HG03103 (cell line): ENCODE data around the gene TGFA.

Experiments
- ATAC-seq: cut with Tn5 transposase; IDR thresholded peaks from one replicate; pipeline ENCODE4 v1.9.1; 2021; ENCODE audit warnings: low read depth; ENCODE audit not compliant: unreplicated experiment

Gene TGFA

DNA sequence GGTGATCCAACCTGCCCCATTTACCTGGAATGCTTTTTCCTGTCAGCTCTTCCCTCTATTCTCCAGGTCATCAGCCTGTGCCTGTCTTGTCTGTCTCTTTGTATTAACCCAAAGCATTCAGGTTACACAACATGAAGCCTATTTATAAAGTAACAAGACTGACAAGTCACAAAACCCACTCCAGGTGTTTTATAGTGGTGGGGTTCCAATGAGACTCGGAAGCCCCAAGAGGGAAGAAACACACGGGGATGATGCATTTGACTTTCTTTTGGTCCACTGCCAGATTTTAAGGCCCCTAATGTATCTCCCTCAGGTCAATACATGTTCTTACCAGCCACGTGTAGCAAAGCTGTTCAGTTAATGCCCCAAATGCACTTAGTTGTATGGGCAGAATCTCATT is 27.5 kb downstream of the TGFA start:
- no peak for ATAC-seq

- no peak for ATAC-seq
Measured at GRCh38 chr2:70525032-70525431, 28.6 kb downstream of the TGFA start.

DNA sequence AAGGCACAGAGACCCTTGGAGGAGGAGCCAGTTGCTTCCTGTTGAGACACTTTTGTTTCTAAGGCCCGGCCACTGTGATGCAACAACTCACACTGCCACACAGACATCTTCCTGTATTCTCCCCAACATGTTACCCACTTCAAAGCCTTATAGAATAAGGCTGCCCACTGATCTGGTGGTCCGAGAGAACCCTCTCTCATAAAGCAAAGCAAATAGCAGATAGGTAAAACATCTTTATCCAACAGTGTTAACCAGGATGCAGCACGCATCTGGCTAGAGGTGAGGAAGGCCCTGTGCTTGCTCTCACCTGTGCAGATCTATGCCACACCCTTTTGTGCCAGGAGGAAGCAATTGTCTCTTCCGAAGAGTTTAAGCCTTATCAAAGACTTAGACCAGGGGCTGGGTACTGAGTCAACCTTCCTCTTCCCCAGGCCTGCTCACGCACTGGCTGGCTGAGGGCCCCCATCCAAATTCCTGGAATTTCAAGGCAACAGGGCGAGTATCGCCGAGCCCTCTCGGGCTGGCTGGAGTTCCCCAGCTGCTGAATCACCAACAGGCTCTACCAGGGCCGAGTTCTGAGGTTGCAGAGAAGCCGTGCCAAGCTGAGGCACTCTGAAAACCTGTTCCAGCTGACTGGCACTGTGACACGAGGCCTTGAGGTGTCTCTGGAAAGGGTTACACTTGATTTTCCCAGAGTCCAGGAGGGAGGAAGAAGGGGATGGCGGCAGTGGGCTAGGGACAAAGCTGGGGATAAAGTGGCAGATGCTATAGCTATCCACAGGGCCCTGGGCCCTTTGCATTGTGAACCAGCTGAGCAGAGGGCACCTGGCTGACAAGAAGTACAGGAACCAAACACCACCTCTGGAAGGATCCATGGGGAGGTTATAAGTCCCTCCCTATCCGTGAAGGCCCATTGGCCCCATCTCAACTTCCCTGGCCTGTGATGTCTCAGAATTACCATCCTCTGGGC is 29.3 kb downstream of the TGFA start:
- ATAC-seq: no peak

GRCh38 chr2:70523672-70523995 is 30.0 kb downstream of the TGFA start:
- ATAC-seq: no peak

DNA sequence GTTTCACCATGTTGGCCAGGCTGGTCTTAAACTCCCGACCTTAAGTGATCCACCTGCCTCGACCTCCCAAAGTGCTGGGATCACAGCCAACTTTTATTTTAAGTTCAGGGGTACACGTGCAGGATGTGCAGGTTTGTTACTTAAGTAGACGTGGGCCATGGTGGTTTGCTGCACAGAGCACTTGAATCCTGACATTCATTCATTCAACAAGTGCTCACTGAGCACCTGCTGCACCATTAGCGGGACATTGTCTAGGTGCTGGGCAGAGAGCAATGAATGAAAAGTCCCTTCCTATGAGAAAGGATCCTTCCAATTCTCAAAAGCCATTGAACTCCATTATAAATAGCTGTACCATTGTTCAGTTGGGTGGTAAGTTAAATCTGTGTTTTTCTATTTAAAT is 31.0 kb downstream of the TGFA start:
- no peak for ATAC-seq

DNA sequence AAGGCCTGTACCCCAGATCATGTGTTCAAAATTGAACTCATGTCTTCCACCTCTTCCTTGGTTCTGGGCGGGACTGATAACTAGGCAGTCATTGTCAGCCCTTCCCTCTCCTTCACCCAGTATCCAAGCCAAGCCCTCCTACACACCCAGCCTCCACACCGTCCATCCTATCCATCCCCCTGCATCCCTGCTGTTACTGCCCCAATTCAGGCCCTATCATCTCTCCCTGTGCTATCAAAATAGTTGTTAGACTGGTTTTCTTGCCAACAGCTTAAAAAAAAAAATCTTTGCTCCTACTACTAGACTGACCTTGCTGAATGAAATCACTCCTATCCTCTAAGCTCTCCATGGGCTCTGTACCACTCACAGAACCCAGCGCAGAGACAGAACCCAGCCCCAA is 32.8 kb downstream of the TGFA start:
- no peak for ATAC-seq

DNA sequence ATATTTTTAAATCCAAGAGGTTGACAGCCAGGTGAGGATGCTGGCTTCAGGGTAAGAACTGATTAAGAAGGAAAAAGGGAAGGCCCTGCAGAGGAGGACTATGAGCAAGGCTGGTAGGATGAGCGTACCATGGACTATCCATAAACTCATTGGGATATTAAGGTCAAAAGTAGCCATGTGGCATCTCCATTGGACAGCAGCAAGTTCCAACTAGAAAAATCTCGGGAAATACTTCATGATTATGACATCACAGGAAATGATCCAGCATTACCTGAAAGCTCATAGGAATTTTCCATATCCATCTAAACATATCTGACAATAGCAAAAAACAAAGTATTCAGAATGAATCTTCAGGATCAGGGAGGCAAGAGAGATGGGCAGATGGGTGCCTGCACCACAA is 34.2 kb downstream of the TGFA start:
- ATAC-seq: no peak

DNA sequence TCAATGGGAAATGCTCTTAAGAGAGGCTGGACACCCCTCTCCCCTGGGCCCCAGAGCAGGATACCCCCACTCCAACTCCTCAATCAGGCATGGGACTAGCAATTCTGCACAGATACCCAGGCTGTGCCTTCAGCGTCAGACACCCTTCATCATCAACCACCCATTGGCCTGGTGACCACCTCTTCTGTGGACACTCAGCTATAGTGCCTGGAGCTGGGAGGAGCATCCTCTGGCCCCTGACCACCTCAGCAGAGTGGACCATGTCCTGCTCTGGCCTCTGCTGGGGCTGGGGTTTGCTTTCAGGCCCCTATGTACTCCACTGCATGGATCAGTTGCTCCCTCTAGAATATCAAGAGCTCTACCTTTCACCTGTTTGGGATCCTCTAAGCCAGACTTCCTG is 35.1 kb downstream of the TGFA start:
- no peak for ATAC-seq

- ATAC-seq: no peak
Measured at GRCh38 chr2:70517804-70518203, 35.8 kb downstream of the TGFA start.

GRCh38 chr2:70516596-70516995 is 37.0 kb downstream of the TGFA start:
- peak; percentile 94 for ATAC-seq

DNA sequence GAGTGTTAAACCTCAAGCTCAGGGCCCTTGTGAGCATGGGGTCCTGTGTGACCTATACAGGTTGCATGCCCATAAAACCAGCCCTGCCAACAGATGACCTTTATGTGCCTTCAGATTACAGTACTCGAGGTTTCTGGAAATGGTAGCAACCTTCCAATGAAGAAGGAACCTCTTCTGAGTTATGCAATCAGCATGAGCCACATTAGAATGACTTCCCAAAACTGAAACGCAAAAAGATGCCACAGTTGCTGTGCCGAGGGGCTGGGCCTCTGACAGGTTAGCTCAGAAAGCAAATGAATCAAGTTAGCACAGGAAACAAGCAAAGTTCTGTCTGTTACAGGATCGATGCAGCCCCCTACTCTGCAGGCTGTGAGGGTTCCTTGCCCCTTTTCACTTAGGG is 37.7 kb downstream of the TGFA start:
- ATAC-seq: no peak

DNA sequence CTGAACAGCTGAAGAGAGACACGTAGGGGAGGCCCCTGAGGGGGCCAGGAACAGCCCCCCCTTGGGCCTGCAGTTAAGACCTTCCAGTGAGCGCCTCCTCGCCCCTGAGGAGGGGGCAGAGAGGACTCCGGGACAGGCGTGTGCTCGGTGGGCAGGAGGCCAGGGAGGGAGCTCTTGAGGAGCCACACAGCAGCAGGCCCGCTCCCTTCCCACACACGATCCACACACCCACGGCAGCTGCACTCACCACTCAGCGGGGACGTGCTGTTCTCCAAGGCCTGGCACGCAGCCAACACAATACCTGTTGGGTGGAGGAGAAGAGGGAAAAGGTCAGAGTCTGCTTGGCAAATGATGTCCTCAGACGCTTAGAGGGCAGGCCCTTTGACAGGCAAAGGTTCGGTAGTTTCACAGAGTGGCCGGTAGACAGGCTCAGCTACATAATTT is 39.0 kb downstream of the TGFA start:
- ATAC-seq: no peak

GRCh38 chr2:70513738-70514137 is 39.9 kb downstream of the TGFA start:
- ATAC-seq: no peak

GRCh38 chr2:70511971-70512729 is 41.5 kb downstream of the TGFA start:
- ATAC-seq: no peak

DNA sequence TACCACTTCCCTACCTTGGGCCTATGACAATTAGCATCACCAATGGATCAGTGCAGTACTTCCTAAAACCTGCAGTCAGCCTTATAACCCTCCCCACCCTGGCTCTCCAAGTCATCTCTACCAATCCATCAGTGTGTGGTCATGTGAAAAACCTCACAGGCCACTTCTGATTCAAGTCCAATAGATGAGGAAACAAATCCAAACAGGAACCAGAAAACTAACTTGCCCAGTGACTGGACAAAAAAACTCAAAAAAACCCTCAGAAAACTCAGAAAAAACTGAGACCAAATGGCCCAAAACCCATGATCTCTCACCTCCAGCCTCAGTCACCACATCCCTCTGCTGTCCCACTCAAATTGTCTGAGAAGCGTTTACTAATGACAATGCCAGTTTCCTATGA is 43.3 kb downstream of the TGFA start:
- no peak for ATAC-seq

- no peak for ATAC-seq
Measured at GRCh38 chr2:70509565-70509964, 44.1 kb downstream of the TGFA start.

- ATAC-seq: no peak
Measured at GRCh38 chr2:70508711-70509462, 44.7 kb downstream of the TGFA start.

DNA sequence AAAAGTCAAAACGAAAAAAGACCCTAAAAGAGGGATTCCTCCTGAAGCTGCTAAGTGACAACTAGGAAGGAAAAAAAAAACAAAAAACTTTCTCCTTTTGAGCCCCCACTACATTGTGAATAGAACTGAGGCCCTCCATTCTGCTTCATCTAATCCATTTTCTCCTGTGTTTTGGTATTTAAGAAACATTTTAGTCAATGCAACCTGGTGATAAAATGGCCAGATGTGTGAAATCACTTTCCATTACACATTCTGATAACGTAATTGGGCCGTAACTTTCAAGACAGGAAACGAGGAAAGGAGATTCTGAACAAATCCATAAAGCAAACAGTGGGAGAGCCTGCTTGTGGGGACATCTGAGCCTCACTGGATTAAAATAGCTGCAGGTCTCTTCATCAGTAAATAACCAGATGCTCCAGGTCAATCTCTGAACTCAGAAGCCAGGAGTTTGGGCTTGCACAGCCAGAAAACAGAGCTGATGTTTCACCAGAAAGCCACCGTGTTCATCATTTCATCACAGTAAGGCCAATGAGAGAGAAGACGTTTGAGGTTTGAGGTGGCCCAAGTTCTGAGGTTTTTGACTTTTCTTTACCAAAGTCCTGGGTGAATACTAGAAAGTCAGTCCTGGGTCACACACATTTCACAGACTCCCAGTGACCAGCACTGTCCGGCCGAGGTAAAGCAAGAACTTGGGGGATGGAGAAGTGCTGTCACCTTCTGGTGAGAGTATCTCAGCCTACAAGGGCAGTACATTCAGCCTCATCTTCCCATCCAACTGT is 47.8 kb downstream of the TGFA start:
- ATAC-seq: no peak

- no peak for ATAC-seq
Measured at GRCh38 chr2:70504750-70505149, 48.9 kb downstream of the TGFA start.

DNA sequence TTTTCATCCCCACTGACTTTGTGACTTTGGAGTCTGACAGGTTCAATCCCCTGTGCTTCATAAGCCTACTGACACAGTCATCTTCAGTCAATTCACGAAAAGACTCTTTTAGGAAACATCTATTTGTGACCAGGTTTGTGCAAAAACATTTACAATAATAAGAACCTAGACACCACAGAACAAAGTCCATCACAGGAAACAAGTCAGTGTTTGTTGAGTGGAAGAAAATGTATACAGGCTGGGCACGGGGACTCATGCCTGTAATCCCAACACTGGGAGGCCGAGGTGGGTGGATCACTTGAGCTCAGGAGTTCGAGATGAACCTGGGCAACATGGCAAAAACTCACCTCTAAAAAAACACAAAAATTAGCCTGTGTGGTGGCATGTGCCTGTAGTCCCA is 49.7 kb downstream of the TGFA start:
- no peak for ATAC-seq
